Measurements from ENCODE around the gene ELP4.

DNA sequence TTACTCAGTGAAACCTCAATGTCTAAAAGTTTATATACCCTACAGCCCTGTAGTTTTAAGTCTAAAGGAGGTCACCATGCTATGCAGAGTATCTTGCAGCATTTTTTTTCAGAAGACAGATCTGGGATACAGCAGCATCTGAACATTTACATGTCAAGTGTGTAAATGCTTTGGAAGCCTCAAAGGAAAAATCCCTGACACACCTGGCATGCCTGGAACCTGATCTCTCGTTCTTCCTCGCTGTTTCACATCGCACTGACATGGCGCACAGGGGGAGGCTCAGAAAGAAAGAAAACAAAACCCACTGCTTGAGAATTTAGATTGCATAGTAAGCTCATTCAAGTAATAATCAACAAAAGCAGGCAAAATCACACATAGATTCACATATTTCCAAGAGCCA lies 270.5 kb downstream of the ELP4 start:
- TF ChIP-seq, protein P1, sequence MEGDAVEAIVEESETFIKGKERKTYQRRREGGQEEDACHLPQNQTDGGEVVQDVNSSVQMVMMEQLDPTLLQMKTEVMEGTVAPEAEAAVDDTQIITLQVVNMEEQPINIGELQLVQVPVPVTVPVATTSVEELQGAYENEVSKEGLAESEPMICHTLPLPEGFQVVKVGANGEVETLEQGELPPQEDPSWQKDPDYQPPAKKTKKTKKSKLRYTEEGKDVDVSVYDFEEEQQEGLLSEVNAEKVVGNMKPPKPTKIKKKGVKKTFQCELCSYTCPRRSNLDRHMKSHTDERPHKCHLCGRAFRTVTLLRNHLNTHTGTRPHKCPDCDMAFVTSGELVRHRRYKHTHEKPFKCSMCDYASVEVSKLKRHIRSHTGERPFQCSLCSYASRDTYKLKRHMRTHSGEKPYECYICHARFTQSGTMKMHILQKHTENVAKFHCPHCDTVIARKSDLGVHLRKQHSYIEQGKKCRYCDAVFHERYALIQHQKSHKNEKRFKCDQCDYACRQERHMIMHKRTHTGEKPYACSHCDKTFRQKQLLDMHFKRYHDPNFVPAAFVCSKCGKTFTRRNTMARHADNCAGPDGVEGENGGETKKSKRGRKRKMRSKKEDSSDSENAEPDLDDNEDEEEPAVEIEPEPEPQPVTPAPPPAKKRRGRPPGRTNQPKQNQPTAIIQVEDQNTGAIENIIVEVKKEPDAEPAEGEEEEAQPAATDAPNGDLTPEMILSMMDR (IDR thresholded peaks at IDR 0.05; ENCODE audit: low read length) = no peak
- no peak for TF ChIP-seq EZH2 (IDR thresholded peaks at IDR 0.05; ENCODE audit: borderline replicate concordance, low read length)
